Panc1 (cell line): Measurements from ENCODE around the gene PAQR9.

Source experiments
- CTCF ChIP-seq: fragments of 450-650 bp; IDR thresholded peaks from 2 replicates; pipeline ENCODE4 v1.5.1; 2017; ENCODE audit warnings: mild to moderate bottlenecking
- REST ChIP-seq, 2 experiments: IDR thresholded peaks; 2 replicates each; pipeline ENCODE4 v1.6.1; 2011 to 2012; ENCODE audit warnings: low read depth in 2 of 2, control low read depth in 1 of 2, low read length in 1 of 2, mild to moderate bottlenecking in 1 of 2, moderate library complexity in 1 of 2; ENCODE audit not compliant: insufficient read depth in 1 of 2

GRCh38 chr3:142914286-142914811 is 49.1 kb downstream of the PAQR9 start:
- TF ChIP-seq CTCF (no peak), REST (IDR thresholded peaks at IDR 0.05; ENCODE audit: insufficient read depth in 1 of 2, low read depth in 2 of 2, low read length in 1 of 2) (no peak)
